ENCODE data around the gene RXRB.

Gene RXRB

GRCh38 chr6:33176906-33177305 lies 23.6 kb downstream of the RXRB start:
- DNase-seq (ENCODE audit: low spot score): no peak

GRCh38 chr6:33175436-33176069 lies 24.9 kb downstream of the RXRB start:
- DNase-seq (ENCODE audit: low spot score): no peak

GRCh38 chr6:33174784-33175183 lies 25.7 kb downstream of the RXRB start:
- no peak for DNase-seq (ENCODE audit: low spot score)

- DNase-seq (ENCODE audit: low spot score): no peak
Observed at GRCh38 chr6:33173535-33174180, 26.8 kb downstream of the RXRB start.

GRCh38 chr6:33172688-33173534 lies 27.6 kb downstream of the RXRB start:
- DNase-seq (ENCODE audit: low spot score): no peak

- no peak for DNase-seq (ENCODE audit: low spot score)
Observed at GRCh38 chr6:33171880-33172687, 28.4 kb downstream of the RXRB start.

GRCh38 chr6:33171016-33171879 lies 29.2 kb downstream of the RXRB start:
- DNase-seq (ENCODE audit: low spot score): no peak

- no peak for DNase-seq (ENCODE audit: low spot score)
Observed at GRCh38 chr6:33170176-33171015, 30.1 kb downstream of the RXRB start.

GRCh38 chr6:33169291-33170175 lies 30.9 kb downstream of the RXRB start:
- DNase-seq (ENCODE audit: low spot score): no peak

- no peak for DNase-seq (ENCODE audit: low spot score)
Observed at GRCh38 chr6:33168639-33169038, 31.8 kb downstream of the RXRB start.

- DNase-seq (ENCODE audit: low spot score): no peak
Observed at GRCh38 chr6:33168284-33168601, 32.2 kb downstream of the RXRB start.

GRCh38 chr6:33167374-33168283 lies 32.8 kb downstream of the RXRB start:
- DNase-seq (ENCODE audit: low spot score): no peak

GRCh38 chr6:33166811-33167210 lies 33.7 kb downstream of the RXRB start:
- no peak for DNase-seq (ENCODE audit: low spot score)

- DNase-seq (ENCODE audit: low spot score): no peak
Observed at GRCh38 chr6:33166363-33166762, 34.1 kb downstream of the RXRB start.

- no peak for DNase-seq (ENCODE audit: low spot score)
Observed at GRCh38 chr6:33165581-33166258, 34.7 kb downstream of the RXRB start.

GRCh38 chr6:33164665-33165373 lies 35.6 kb downstream of the RXRB start:
- no peak for DNase-seq (ENCODE audit: low spot score)

- DNase-seq (ENCODE audit: low spot score): no peak
Observed at GRCh38 chr6:33164176-33164575, 36.3 kb downstream of the RXRB start.
